ENCODE results near the gene FGF18.
"Not testable (repeated sequence)": the region's sequence is repeated elsewhere in the genome, so short reads cannot be mapped to it uniquely, and the experiment has no call there.

FGF18 gene

GRCh38 chr5:171496456-171496855, 77.0 kb downstream of the FGF18 start:
- no peak for DNase-seq (ENCODE audit: low spot score)

GRCh38 chr5:171497494-171497893, 78.0 kb downstream of the FGF18 start:
- not testable (repeated sequence) for DNase-seq (ENCODE audit: low spot score)

DNA sequence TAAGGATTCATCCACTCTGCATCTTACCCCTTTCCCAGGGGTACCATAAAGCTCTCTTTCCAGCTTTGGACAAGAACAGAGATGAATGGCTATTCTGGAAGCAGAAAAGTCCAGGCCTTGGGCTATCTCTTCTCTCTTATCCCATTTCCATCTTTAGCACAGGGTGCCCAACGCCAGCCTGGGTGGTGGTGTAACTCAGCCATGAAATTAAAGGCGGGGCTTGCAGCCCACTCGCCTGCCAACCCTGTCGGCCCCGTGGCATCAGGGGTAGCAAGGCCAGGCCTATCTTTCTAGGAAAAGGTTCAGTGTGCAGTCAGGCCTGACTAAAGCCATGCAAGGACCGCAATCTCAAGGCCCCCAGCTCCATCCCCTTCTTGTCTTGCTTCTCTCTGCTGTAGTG, 78.7 kb downstream of the FGF18 start:
- no peak for DNase-seq (ENCODE audit: low spot score)

- no peak for DNase-seq (ENCODE audit: low spot score)
Measured at GRCh38 chr5:171499611-171500010, 80.2 kb downstream of the FGF18 start.

- no peak for DNase-seq (ENCODE audit: low spot score)
Measured at GRCh38 chr5:171505473-171506043, 86.1 kb downstream of the FGF18 start.

- DNase-seq (ENCODE audit: low spot score), result no peak
Measured at GRCh38 chr5:171506951-171507350, 87.5 kb downstream of the FGF18 start.
